NCI-H446 treated with DMSO at 0.1 percent for 48 hours (cell line): ENCODE measurements around the gene GARS1.
"Not testable (repeated sequence)": the region's sequence is repeated elsewhere in the genome, so short reads cannot be mapped to it uniquely, and the experiment has no call there.

Source experiments
- DNase-seq: peaks from one replicate; lab custom pipeline; 2025; lab: John Stamatoyannopoulos, UW

Gene GARS1

GRCh38 chr7:30594540-30595435, at the start of gene GARS1:
Gene GARS1 (plus strand): TSS chr7:30594878. CDS start chr7:30594922, 44 bp downstream.
- DNase-seq = peak; percentile 73

GRCh38 chr7:30545791-30546555, 48.7 kb upstream of the GARS1 start:
- DNase-seq = no peak

- no peak for DNase-seq
Observed at GRCh38 chr7:30546596-30546995, 48.1 kb upstream of the GARS1 start.

GRCh38 chr7:30548845-30549244, 45.8 kb upstream of the GARS1 start:
- peak; percentile 30 for DNase-seq

GRCh38 chr7:30549931-30550493, 44.7 kb upstream of the GARS1 start:
- DNase-seq = no peak

- no peak for DNase-seq
Observed at GRCh38 chr7:30552330-30552729, 42.3 kb upstream of the GARS1 start.

- DNase-seq = no peak
Observed at GRCh38 chr7:30553141-30553540, 41.5 kb upstream of the GARS1 start.

- DNase-seq = no peak
Observed at GRCh38 chr7:30553546-30553945, 41.1 kb upstream of the GARS1 start.

GRCh38 chr7:30555525-30555924, 39.2 kb upstream of the GARS1 start:
- DNase-seq = no peak

- DNase-seq = peak; percentile 47
Observed at GRCh38 chr7:30556840-30557239, 37.8 kb upstream of the GARS1 start.

GRCh38 chr7:30557245-30557644, 37.4 kb upstream of the GARS1 start:
- no peak for DNase-seq

- no peak for DNase-seq
Observed at GRCh38 chr7:30559611-30560010, 35.1 kb upstream of the GARS1 start.

GRCh38 chr7:30561389-30561788, 33.3 kb upstream of the GARS1 start:
- DNase-seq = no peak

- no peak for DNase-seq
Observed at GRCh38 chr7:30562498-30562897, 32.2 kb upstream of the GARS1 start.

GRCh38 chr7:30562909-30563308, 31.8 kb upstream of the GARS1 start:
- no peak for DNase-seq

GRCh38 chr7:30563326-30563942, 31.2 kb upstream of the GARS1 start:
- DNase-seq = no peak

- DNase-seq = peak; percentile 41
Observed at GRCh38 chr7:30564243-30564892, 30.3 kb upstream of the GARS1 start.

GRCh38 chr7:30566596-30566995, 28.1 kb upstream of the GARS1 start:
- no peak for DNase-seq

- no peak for DNase-seq
Observed at GRCh38 chr7:30567081-30567480, 27.6 kb upstream of the GARS1 start.

- not testable (repeated sequence) for DNase-seq
Observed at GRCh38 chr7:30570238-30570637, 24.4 kb upstream of the GARS1 start.

- no peak for DNase-seq
Observed at GRCh38 chr7:30572212-30572841, 22.4 kb upstream of the GARS1 start.
